CD14-positive monocyte (primary cell): ENCODE results near the gene REEP2. TPM values are rescaled to one million over a fixed set of nuclear protein-coding genes. Genes with fewer than 3 reads are reported as not detected.

Experiments used
- DNase-seq, 3 donors: peaks; one replicate each; pipeline ENCODE4 v3.0.0-alpha.2; 2011 to 2022
- H2AFZ ChIP-seq: 2 replicates; pipeline ENCODE4 v1.6.0; 2012; ENCODE audit warnings: mild to moderate bottlenecking, low read depth, low read length, inconsistent platforms; ENCODE audit not compliant: insufficient read depth, poor library complexity, severe bottlenecking
- H3K27ac ChIP-seq, 2 donors: 1 replicate in 1 of 2; 2 replicates in 1 of 2; pipeline ENCODE4 v1.5.1; 2012 to 2013; ENCODE audit warnings: low read length in 2 of 2, control low read depth in 1 of 2, inconsistent platforms in 1 of 2, low read depth in 1 of 2, mild to moderate bottlenecking in 1 of 2
- H3K27me3 ChIP-seq, 2 donors: one replicate each; pipeline versions ENCODE4 v1.6.0 to v1.6.1; 2011 to 2013; ENCODE audit warnings: low read length in 2 of 2; ENCODE audit not compliant: control insufficient read depth in 2 of 2, insufficient read depth in 2 of 2
- H3K36me3 ChIP-seq, 2 donors: replicated peaks in 1 of 2; 1 replicate in 1 of 2; 2 replicates in 1 of 2; pipeline versions ENCODE4 v1.5.1 to v1.6.1; 2012 to 2013; ENCODE audit warnings: low read length in 2 of 2, control low read depth in 1 of 2, inconsistent platforms in 1 of 2, mild to moderate bottlenecking in 1 of 2; ENCODE audit not compliant: insufficient read depth in 2 of 2, control insufficient read depth in 1 of 2
- H3K4me1 ChIP-seq, 2 donors: 1 replicate in 1 of 2; 2 replicates in 1 of 2; pipeline versions ENCODE4 v1.5.1 to v1.6.1; 2012 to 2013; ENCODE audit warnings: low read length in 2 of 2, control low read depth in 1 of 2, inconsistent platforms in 1 of 2, mild to moderate bottlenecking in 1 of 2, moderate library complexity in 1 of 2; ENCODE audit not compliant: insufficient read depth in 2 of 2, control insufficient read depth in 1 of 2
- H3K4me2 ChIP-seq: replicated peaks from 2 replicates; pipeline ENCODE3; 2012; ENCODE audit warnings: low read length, moderate library complexity, mild to moderate bottlenecking; ENCODE audit not compliant: poor library complexity, severe bottlenecking; ENCODE audit errors: extremely low read depth
- H3K4me3 ChIP-seq, 3 experiments: fragments of 200-600 bp in 1 of 3; sonication (generic) in 1 of 3; replicated peaks in 1 of 3; 1 replicate in 2 of 3; 2 replicates in 1 of 3; pipeline ENCODE4 v1.5.1; 2011 to 2013; ENCODE audit warnings: low read length in 3 of 3, mild to moderate bottlenecking in 3 of 3, control low read depth in 2 of 3, low read depth in 2 of 3, inconsistent platforms in 1 of 3, moderate library complexity in 1 of 3
- H3K79me2 ChIP-seq: 2 replicates; pipeline ENCODE4 v1.6.0; 2012; ENCODE audit warnings: mild to moderate bottlenecking, control low read depth, inconsistent platforms, low read length, moderate library complexity; ENCODE audit not compliant: insufficient read depth
- H3K9ac ChIP-seq: 2 replicates; pipeline ENCODE4 v1.6.0; 2017; ENCODE audit warnings: low read length, mild to moderate bottlenecking; ENCODE audit not compliant: insufficient read depth, poor library complexity, severe bottlenecking
- H3K9me3 ChIP-seq, 2 donors: replicated peaks in 1 of 2; 1 replicate in 1 of 2; 2 replicates in 1 of 2; pipeline versions ENCODE4 v1.5.1 to v1.6.1; 2012 to 2013; ENCODE audit warnings: low read length in 2 of 2, control low read depth in 1 of 2; ENCODE audit not compliant: control insufficient read depth in 1 of 2, insufficient read depth in 1 of 2
- H4K20me1 ChIP-seq: 2 replicates; pipeline ENCODE4 v1.6.0; 2012; ENCODE audit warnings: mild to moderate bottlenecking, low read length, control low read depth, moderate library complexity; ENCODE audit not compliant: insufficient read depth
- H3K27ac Mint-ChIP-seq, 7 donors: one replicate each; pipeline ENCODE4 v1.8.0; 2020; ENCODE audit warnings: mild to moderate bottlenecking in 7 of 7, mixed read lengths in 7 of 7, moderate library complexity in 6 of 7, inconsistent platforms in 2 of 7
- H3K27me3 Mint-ChIP-seq, 3 donors: one replicate each; pipeline ENCODE4 v1.8.0; 2021 to 2022; ENCODE audit warnings: low read depth in 3 of 3, mild to moderate bottlenecking in 3 of 3, mixed read lengths in 3 of 3, moderate library complexity in 3 of 3, inconsistent platforms in 1 of 3
- H3K36me3 Mint-ChIP-seq, 2 donors: one replicate each; pipeline ENCODE4 v1.8.0; 2020; ENCODE audit warnings: mixed read lengths in 2 of 2, inconsistent platforms in 1 of 2, mild to moderate bottlenecking in 1 of 2
- H3K4me1 Mint-ChIP-seq: one replicate; pipeline ENCODE4 v1.8.0; 2020; ENCODE audit warnings: mild to moderate bottlenecking, mixed read lengths
- H3K4me3 Mint-ChIP-seq, 2 donors: one replicate each; pipeline ENCODE4 v1.8.0; 2020; ENCODE audit warnings: mild to moderate bottlenecking in 2 of 2, mixed read lengths in 2 of 2, moderate library complexity in 1 of 2
- H3K9me3 Mint-ChIP-seq, 7 donors: one replicate each; pipeline ENCODE4 v1.8.0; 2020 to 2022; ENCODE audit warnings: mixed read lengths in 7 of 7, mild to moderate bottlenecking in 6 of 7, moderate library complexity in 6 of 7, inconsistent platforms in 2 of 7
- CTCF ChIP-seq: fragments of 200-600 bp; IDR thresholded peaks from one replicate; pipeline ENCODE4 v1.8.0; 2022; ENCODE audit warnings: antibody characterized with exemption, mild to moderate bottlenecking
- WGBS: methylation state at CpG from one replicate; pipeline ENCODE4 v1.1.5; 2013; ENCODE audit warnings: missing lambda C conversion rate; ENCODE audit not compliant: insufficient coverage; 5-methylcytosine and 5-hydroxymethylcytosine counted together
- intact Hi-C, 2 donors: fragments of 100-400 bp; cut with micrococcal nuclease; formaldehyde crosslinking; loops; one replicate each; pipeline versions ENCODE4 v1.15.0 to v1.15.1; 2023
- polyA plus RNA-seq, 3 donors: library from polyadenylated mRNA; depleted of rRNA in 1 of 3; unstranded in 2 of 3; stranded (reverse) in 1 of 3; fragments of 300-500 nt in 2 of 3; fragments of >200 nt in 1 of 3; fragmentation: Illumina TruSeq in 2 of 3; gene quantifications; 1 replicate in 2 of 3; 2 replicates in 1 of 3; pipeline ENCODE4 v1.2.3, GENCODE V29; 2012 to 2021

Gene REEP2
- polyA plus RNA-seq, 3 donors: not detected

DNA sequence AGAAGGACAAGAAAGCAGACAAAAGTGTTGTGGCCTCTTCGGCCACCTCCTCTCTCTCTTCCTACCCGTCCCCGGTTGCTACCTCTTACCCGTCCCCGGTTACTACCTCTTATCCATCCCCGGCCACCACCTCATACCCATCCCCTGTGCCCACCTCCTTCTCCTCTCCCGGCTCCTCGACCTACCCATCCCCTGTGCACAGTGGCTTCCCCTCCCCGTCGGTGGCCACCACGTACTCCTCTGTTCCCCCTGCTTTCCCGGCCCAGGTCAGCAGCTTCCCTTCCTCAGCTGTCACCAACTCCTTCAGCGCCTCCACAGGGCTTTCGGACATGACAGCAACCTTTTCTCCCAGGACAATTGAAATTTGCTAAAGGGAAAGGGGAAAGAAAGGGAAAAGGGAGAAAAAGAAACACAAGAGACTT, 28.9 kb downstream of the REEP2 start:
- WGBS: 80% methylated on average over 12 of the region's 14 CpGs
- no peak for DNase-seq
- H3K4me3 ChIP-seq: no peak overlapping the region
- intact Hi-C loops: loop anchor here (2.0 to 10.0 kb wide), 2 partner anchors 17 to 77 kb away; partner anchors contain the start of gene ETF1 (in 1 of the 2)
- H3K4me2 ChIP-seq: no peak overlapping the region
- peaks cover 3 to 21% of the 10 kb centered on the region in 2 donors for H3K27me3 ChIP-seq
- no peak overlapping the region for H3K9ac ChIP-seq
- Mint-ChIP-seq H3K36me3 (peaks cover 18 to 23% of the 10 kb centered on the region in 2 donors), H3K4me1 (peaks cover 31% of the 10 kb centered on the region), H3K4me3 (peak overlapping the region; percentile 85 to 92), H3K9me3 (peaks cover 0 to 15% (median 5%) of the 10 kb centered on the region in 7 donors), H3K27me3 (peaks cover 22 to 30% (median 29%) of the 10 kb centered on the region in 3 donors), H3K27ac (peak overlapping the region in 3 of 7 donors; percentile 6 to 83 (median 12))
- H3K4me1 ChIP-seq: peaks cover 36 to 47% of the 10 kb centered on the region in 2 donors
- H3K9me3 ChIP-seq: no peaks in the 10 kb centered on the region
- H3K27ac ChIP-seq: no peak overlapping the region
- no peaks in the 10 kb centered on the region for H3K79me2 ChIP-seq
- TF ChIP-seq CTCF: no peak
- no peak overlapping the region for H2AFZ ChIP-seq
- peaks cover 23% of the 10 kb centered on the region for H4K20me1 ChIP-seq
- H3K36me3 ChIP-seq: no peaks in the 10 kb centered on the region

DNA sequence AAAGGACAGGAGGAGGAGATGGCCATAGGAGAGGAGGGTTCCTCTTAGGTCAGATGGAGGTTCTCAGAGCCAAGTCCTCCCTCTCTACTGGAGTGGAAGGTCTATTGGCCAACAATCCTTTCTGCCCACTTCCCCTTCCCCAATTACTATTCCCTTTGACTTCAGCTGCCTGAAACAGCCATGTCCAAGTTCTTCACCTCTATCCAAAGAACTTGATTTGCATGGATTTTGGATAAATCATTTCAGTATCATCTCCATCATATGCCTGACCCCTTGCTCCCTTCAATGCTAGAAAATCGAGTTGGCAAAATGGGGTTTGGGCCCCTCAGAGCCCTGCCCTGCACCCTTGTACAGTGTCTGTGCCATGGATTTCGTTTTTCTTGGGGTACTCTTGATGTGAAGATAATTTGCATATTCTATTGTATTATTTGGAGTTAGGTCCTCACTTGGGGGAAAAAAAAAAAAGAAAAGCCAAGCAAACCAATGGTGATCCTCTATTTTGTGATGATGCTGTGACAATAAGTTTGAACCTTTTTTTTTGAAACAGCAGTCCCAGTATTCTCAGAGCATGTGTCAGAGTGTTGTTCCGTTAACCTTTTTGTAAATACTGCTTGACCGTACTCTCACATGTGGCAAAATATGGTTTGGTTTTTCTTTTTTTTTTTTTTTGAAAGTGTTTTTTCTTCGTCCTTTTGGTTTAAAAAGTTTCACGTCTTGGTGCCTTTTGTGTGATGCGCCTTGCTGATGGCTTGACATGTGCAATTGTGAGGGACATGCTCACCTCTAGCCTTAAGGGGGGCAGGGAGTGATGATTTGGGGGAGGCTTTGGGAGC, 29.5 kb downstream of the REEP2 start:
- Histone ChIP-seq H3K4me2 (no peak overlapping the region), H3K4me1 (peaks cover 34 to 45% of the 10 kb centered on the region in 2 donors), H3K79me2 (no peaks in the 10 kb centered on the region), H3K4me3 (no peak overlapping the region), H3K27me3 (peaks cover 3 to 21% of the 10 kb centered on the region in 2 donors), H3K9me3 (no peaks in the 10 kb centered on the region), H3K36me3 (no peaks in the 10 kb centered on the region), H2AFZ (no peak overlapping the region), H3K27ac (no peak overlapping the region), H4K20me1 (peaks cover 23% of the 10 kb centered on the region), H3K9ac (no peak overlapping the region)
- Mint-ChIP-seq H3K4me1 (peaks cover 29% of the 10 kb centered on the region), H3K36me3 (peaks cover 18 to 23% of the 10 kb centered on the region in 2 donors), H3K27ac (peak overlapping the region in 3 of 7 donors; percentile 6 to 83 (median 12)), H3K9me3 (peaks cover 0 to 15% (median 5%) of the 10 kb centered on the region in 7 donors), H3K27me3 (peaks cover 22 to 34% (median 30%) of the 10 kb centered on the region in 3 donors), H3K4me3 (peak overlapping the region; percentile 85 to 92)
- intact Hi-C loops: loop anchor here (2.0 to 10.0 kb wide), 2 partner anchors 16 to 76 kb away; partner anchors contain the start of gene ETF1 (in 1 of the 2)
- 100% methylated on average over 3 of the region's 7 CpGs for WGBS
- peak in 2 of 3 donors; percentile 54 to 56 for DNase-seq
- no peak for TF ChIP-seq CTCF
